Activated gamma-delta T cell (primary cell): ENCODE data around the gene DCST1.
A peak's percentile ranks its signal among the peaks of the same experiment; 100 is the strongest.

Experiments used
- DNase-seq: peaks from one replicate; lab custom pipeline; 2025; lab: John Stamatoyannopoulos, UW

Gene DCST1

DNA sequence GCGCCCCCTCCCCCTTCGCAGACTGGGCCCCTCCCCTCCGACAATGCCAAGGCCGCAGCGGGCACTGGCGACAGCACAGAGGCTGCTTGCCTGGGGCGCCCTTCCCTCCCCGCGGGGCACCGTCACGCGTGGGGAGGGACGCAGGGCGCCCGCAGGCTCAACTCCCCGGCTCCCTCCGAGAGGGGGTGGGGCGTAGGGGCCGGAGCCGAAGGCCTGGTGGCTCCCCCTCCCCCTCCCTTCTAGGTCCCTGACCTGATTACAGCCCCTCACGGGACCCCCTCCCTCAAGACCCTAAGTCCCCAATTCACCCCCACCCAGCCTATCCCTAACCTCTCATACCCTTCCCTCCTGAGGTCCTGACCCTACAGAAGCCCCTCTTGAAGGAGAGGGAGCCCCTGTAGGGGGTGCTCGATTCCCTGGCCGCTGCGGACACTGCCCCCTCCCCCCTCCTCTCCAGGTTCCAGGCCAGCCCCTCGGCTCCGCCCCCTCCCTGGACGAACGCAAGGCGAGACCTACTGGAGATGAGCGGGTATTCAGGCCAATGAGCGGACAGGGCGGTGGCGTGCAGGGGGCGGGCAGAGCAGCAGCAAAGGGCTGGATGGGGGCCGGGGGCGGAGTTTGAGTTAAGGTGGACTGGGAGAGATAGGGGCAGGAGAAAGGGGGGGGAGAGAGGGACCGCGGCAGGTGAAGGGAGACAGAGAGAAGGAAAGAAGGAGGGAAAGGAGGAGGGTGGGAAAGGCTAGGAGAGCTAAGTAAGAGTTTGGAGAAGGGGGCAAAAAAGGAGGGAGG is 31.8 kb upstream of the DCST1 start:
- DNase-seq, result peak; percentile 91

DNA sequence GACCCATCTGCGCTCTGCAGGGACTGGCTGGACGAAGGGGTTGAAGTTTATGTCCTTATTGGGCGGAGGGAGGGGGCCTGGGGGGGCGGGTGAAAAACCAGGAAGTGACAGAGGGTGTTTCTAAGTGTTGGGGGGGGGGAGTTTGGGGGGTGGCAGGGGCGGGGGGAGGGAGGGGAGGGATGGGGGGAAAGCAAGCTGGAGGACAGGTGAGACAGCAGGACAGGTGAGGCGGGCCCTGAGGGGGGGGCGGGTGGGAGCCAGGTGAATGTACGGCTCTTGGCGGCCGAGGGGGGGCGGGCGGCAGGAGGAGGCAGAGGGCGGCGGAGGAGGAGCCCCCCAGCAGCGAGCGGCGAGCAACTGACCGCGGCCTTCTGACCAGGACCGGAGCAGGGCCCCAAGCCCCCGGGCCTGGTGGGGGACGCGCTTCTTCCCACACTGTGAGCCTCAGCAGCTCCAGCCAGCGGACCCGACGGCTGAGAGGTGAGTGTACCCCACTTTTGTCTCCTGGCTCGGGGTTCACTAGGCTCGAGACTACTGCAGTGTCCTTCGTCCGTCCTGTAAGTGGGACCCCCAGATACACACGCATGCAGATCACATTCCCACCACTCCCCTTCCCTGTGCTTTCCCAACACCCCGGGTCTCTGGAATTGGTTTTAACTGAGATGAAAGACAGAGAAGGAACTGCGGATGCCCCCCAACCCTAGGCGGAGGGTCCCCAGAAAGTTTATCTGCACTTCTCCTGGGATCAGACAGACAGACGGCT is 31.0 kb upstream of the DCST1 start, which contains the start of gene ZBTB7B:
Gene ZBTB7B, plus strand, starts transcription at position 339 of the 763 bp plus-strand sequence. CDS start 11,859 bp downstream, outside the sequence.
- DNase-seq, result no peak

DNA sequence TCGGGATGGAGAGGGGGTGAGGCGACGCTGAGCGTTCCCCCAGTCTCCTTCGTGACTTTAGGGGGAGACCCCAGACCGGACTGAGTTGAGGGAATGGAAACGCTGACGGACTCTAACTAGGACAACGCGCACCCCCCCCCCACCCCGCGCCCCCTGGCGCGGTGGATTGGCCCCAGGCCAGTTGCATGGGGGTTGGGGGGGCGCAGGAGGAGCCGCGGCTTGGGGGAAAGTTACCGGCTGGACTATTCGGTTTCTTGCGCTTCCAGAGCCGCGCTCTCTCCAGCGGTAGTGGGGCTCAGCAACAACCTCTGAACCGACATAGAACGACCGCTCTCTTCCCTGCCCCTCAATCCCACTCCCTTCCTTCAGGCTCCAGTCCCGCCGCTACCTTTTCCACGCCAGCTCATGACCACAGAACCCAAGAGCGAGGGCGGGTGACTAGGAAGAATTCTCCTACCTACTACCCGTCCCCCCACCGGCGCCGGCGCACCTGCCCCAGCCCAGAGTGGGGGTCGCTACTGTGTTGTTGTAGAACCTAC is 30.3 kb upstream of the DCST1 start:
- DNase-seq, result no peak

DNA sequence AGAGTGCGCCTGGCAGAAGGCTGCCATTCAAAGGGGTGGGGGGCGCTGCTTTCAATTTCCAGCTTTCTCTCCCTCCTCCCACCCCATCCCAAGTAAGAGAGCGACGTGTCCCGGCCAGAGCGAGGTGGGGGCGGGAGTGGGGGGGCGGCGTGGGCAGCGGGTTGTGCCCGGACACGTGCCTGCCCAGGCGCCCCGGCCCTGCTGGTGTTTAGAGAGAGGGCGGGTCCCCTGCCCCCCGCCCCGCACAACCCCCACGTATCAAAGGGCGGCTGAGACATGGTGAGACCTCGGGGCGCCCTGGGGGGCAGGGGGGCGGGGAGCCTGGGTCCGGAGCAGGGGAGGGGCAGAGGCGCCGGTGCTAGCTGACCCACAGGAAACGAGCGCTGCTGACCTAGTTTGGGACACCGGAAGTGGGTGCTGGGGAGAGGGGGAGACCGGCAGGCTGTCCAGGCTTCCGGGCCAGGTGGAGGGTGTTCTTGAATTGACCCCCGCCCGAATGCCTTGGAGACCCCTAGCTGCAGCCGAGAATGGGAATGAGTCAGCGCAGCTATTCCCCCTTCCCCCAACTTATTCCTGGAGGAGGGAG is 29.8 kb upstream of the DCST1 start:
- DNase-seq, result no peak

DNA sequence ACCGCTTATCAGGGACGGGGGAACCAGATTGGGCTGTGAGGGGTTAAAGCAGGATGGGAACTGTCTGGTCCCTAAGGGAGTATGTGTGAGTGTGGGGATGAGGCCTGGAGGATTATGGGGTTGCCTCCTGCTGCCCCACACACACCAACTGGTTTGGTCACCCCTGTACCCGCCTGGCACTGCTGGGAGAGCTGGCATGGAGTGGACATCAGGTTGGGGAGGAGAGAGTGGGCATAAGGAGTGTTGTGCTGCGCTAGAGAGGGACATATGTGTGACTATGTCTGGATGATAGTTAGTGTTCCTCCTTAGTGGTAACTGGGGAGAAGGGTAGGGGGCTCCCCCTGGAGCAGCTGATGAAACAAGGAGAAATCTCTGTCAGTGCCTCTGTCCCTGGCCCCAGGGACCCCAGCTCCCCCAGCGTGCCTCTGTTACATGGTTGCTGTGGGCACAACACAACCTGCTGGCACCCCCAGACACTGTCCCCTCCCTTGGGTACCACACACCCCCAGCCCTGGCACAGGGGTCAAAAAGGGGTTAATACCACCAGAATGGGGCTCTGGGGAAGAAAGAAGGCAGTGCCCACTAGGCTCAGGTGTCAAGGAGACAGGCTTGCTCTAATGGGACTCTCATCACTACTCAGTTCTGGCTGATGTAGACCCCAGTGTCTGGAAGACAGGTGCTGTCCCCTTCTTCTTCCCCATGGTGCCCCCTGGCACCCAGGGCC is 29.1 kb upstream of the DCST1 start:
- no peak for DNase-seq

DNA sequence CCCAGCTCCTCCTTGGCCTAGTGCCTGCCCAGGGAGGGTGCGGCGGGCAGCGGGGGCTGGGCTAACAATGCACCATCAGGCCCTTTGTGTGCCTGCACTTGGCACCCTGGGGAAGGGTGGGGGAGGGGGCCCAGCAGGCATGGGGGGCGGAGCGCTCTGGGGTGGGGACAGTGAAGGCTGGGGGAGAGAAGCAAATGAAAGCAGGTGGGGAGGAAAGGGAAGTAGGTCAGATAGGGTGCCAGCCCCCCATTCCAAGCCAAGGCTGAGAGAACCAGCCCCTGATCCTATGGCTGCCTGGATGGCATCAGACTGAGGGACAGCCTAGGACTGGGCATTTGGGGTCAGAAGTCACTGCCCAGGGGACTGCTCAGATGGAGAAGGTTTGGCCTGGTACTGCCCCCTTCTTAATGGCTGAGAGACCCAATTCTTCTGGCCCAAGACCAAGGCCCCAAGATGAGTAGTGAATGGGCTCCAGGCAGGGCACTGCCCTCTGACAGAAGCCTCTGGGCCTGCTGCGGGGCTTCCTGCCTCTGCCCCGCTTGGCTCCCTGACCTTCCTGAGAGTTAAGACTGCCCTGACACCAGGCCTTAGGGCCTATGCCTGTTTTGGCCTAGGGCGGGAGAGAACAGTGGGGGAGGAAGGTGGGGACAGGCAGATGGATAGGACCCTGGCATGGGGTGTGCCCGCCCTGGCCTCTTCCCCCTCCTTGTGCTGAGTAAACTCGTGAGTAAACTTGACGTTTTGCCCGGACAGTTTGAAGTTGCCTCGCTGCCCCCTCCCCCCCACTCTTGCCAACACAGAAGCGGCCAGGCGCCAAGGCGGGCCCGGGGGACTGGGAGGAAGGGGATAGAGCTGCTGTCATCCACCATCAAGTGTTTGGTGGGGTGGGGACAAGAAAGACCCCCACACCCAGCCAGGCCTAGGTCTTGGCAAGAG is 28.3 kb upstream of the DCST1 start:
- no peak for DNase-seq

DNA sequence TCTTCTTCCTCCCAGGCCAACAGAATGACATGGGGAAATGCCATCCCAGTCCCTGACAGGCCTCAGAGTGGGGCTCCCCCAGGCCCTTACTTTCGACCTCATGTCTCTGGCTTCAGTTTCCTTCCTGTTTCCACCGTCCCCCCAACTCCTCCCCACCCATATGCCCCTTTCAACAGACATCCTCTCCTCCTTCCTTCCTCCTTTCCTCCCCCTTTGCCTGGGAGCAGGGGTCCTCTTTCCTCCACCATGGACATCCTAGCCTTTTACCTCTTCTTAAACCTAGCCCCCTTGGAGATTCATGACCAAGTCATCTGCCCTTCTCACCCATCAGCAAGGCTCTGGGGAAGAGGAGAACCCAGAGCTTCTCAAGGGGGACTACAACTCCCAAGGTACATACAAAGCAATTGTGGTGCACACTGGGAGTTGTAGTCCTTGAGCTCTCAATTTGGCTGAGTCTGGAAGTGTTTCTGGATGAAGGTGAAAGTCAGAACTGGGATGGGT is 27.0 kb upstream of the DCST1 start:
- no peak for DNase-seq

DNA sequence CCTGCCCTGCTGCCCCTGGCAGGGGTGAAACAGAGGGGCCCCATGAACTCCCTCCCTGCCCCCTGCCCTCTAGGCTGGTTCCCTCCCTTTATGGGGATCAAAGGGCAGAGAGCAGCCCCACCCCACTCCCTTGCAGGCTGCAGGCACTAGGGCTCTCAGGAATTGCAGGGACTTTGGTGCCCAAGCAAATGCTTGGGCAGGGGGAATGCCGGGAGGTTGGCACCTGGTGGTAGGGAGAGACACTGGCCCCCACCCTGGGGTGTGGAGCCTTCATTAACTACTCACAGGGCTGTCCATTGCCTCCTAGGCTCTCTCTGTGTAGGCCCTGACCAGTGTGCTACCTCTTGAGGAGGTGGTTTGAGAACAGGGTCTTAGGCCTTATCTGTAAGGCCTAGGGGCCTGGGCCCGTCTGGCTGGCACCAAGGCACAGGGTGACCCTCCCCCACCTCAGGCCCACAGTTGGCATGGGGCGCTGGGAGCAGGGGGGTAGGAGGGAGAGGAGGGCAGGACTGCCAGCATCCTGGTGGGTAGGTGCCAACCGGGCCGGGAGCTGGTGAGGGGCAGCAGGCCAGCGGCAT is 26.3 kb upstream of the DCST1 start:
- no peak for DNase-seq

DNA sequence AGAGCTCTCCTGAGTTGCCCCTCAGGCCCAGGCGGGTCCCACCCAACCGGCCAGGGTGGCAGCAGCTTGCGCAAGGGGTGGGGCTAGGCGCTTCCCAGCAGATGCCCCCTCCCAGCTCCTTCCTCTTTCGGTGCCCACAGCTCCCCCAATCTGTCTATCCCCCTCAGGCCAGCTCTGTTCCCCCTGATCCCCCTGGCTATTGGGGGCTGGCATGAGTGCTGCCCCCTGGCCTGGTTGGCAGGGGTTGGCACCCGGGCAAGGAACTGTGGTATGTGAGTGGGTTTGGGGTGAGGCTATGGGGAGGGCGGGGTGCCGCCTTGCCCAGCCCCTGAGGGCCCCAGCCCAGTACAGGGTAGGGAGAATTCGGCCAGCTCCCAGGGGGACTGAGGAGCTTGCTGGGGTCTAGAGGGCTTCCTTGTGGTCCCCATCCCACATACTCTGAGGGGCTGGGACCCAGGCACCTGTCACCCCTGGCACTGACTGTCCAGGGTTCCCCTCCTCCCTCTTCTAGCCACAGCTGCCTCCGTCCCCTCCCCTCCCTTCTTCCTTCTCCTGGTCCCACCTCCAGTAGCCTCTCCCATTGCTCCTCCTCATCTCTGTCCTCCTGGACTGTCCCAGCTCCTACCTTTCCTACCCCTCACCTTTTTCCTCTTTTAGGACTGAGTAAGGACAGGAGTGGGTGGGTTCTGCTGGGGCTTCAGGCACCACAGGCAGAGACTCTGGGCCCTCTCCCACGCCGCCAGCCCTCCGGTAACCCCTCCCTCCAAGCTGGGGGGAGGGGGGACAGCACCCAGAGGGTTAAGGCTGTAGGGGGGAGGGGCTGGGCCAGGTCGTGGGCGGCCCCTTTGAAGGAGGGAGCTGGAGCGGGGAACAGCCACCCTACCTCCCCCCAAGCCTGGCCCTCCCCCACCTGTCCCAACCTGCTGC is 25.3 kb upstream of the DCST1 start:
- no peak for DNase-seq

DNA sequence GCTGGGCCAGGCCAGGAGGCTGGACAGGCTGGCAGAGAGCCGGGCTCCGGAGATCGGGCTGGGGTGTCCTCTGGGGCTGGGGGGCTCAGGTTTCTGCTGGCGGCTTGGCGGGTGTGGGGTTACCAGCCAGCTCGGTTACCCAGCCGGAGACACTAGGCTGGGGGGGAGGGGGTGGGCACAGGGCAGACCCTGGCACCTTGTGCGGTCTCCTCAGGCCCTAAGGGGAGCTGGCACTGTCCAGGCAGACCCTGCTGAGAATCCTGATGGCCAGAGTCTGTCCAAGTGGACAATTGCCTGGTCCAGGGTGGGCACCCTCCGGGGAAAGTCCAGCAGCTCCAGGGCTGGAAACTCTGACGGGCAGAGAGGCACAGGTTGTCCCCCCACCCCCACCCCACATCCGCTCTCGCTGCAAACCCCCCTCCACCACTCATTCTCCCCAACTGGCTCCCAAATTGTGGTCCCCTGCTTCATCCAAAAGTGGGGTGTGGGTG is 24.4 kb upstream of the DCST1 start:
- no peak for DNase-seq

DNA sequence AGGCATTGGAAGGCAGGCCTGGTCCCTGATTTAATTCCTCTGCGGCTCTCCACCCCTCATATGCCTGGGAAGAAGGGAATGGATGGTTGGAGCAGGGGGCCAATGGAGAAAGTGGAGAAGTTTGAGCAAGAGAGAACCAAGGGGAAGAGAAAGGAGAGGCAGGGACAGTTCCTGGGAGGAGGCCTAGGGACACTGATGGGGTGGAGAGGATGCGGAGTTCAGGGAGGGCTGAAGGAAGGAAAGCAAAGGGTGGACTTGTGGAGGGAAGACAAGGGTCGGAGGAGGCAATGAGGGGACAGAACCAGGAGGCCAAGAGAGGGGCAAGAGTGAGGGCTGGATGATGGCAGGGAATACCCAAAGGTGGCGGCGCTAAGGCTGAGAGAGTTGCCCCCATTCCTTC is 23.9 kb upstream of the DCST1 start:
- DNase-seq, result no peak

DNA sequence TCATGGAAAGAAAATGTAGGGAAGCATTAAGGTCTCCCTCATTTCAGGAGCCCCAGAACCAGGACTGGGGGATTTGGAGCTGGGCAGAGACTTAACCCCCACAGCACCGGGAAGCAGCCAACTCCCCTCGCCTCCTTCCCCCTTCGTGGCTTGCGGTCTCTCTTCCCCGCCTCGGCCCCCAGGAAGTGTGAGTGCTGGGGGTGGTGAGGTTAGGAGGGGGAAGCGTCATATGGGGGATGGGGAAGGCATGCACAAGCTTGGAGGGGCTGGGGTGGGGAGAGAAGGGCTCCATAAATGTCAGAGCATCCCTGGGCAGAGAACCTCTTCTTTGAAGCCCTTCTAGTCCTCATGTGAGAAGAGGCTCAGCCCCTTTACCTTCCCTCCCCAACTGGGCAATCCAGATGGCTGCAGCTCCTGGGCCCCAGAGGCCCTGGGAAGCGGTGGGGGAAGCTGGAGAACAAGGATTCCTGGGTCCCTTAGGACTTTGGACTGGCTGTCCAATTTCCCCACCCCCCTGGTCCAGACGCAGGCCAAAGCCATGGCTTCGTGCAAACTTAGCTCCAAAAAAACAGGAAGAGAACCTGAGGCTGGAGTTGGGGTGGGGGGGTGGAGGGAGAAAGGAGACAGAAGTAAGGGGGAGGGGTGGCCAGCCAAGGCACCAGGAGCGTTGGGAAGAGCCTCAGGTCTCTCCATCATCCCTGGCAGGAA is 23.3 kb upstream of the DCST1 start:
- DNase-seq, result no peak

DNA sequence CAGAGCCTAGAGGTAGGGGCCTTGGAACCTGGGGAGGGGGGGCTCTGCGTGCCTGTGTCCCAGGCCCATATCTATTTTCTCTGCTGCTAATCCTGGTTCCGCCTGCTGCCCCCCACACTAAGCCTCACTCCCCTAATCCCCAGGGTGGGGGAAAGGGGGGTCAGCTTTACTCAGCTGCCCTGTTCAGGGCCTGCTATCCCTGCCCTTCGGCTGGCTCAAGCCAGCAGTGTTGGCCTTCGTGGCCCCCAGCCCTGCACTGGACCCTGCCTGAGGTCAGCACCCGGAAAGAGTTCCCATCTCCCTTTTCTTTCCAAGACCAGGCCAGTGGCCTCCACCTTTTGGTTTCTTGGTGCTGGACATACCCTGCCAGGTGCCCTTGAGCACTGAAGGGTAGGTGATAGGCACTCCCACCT is 22.6 kb upstream of the DCST1 start:
- no peak for DNase-seq

DNA sequence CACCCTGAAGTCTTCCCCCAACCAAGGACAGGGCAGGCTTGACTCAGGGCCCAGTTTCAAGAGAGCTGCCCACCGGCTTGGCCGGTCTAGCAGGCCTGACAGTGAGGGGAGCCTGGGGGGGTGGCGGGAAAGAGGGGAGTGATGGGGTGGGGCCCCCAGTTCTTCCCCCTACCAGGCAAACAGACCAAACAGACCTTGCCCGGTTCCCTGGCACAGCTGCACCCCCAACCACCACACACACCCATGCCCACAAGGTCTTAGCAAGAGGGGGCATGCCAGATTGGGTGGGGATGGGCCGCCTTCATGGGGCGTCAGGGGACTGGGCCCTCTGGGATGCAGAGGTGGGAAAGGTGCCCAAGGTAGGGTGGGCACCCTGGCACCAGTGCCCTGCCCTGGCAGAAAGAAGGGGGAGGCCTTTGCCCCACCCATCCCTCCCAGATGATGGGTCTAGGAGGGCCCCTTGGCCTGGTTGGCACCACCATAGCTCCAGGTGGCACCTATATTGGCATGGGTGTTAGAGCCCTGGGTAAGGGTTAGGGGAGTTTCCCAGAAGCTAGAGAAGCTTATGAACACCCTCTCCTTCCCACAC is 22.1 kb upstream of the DCST1 start:
- DNase-seq, result no peak

DNA sequence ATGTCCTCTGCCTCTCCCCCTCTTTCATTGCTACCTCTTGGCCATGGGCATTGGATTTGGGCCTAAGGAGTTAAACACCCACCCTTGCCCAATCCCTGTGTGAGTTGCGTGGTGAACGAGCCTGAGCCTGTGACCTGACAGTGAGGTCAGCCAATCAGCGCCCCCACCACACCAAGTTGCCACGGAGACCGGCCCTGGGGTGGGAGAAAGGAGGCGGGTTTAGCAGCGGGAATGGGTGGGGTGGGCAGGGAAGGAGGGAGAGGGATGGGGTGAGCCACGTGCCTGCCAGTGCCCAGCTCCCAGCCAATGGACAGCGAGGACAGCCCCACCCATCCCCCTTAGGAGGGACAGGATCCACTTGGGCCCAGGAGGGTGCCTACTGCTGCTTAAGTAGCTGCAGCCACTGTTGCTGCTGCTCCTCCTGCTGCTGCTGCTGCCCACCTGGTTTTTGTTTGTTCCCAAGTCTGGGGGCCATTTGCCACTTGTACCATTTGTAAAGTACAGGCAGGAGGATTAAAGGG is 21.5 kb upstream of the DCST1 start:
- DNase-seq, result no peak

DNA sequence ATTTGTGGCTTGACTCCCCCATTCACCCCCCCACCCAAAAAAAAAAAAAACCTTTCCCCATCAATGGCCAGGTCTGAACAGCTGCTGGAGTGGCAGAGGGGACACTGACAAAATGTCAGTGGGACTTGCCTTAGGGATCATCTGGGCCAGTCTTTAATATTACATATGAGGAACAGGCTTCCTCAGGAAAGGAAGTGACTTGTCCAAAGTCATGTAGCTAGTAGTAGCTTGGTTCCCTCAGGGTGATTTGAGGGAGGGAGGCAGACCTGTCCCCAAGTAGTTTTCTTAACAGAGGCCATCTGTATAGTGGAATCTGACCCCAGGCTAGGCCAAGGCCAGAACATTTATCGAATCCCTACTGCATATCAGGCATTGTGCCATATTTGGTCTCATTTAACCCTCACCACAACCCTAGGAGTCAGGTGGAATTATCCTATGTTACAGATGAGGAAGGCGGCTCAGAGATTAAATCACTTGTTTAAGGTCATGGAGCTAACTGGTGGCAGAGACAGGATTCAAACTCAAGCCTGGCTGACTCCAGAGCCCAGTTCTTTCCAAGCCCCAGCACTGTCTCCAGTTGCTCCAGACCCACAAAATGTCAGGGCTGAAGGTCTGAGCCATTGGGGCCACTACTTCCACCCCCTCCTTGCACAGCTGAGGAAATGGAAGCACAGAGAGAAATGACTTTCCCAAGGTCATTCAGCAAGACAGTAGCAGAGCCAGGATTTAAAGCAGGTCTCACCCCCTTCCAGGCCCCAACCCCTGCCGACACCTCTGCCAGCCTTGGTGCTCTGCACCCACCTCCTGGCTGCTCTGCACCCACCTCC is 20.6 kb upstream of the DCST1 start:
- no peak for DNase-seq

DNA sequence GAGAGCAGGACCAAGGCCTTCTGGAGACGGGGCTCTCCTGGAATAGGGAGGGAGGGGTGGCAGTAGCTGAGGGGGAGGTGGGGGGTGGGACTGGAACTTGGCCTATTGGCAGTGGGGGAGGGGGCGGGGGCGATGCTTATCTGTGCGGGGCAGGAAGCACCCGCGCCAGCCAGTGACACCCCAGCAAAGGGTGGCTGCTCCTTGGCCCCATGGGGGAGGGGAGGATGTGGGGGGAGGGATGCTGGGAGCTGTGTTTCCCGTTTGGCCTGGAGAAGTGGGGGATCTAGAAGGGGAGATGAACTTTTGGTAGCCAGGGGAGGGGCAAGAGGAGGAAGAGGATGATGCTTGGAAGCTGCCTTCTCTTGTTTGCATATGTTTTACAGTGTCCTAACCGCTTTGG is 20.0 kb upstream of the DCST1 start:
- DNase-seq, result no peak
